Panc1 (cell line): ENCODE measurements around the gene NALCN.

Source experiments
- CTCF ChIP-seq: fragments of 450-650 bp; IDR thresholded peaks from 2 replicates; pipeline ENCODE4 v1.5.1; 2017; ENCODE audit warnings: mild to moderate bottlenecking
- REST ChIP-seq, 2 experiments: IDR thresholded peaks; 2 replicates each; pipeline ENCODE4 v1.6.1; 2011 to 2012; ENCODE audit warnings: low read depth in 2 of 2, control low read depth in 1 of 2, low read length in 1 of 2, mild to moderate bottlenecking in 1 of 2, moderate library complexity in 1 of 2; ENCODE audit not compliant: insufficient read depth in 1 of 2

DNA sequence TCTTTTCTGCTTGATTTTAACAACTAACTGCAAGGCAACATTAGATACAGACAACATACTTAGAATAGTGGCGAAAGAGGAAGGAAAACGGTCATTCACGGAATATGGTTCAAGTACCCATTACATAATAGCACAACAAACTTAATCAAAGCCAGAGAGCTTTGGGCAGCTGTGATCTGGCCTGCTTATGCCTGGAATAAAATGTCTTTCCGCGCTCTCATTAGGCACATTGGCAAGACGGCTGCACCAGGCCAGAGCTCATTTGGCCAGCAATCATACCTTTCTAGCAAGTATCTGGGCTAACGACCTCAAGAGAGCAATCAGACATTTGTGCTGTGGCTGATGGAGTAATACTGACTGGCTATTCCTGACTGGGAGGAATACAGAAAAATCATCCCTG is 112.8 kb downstream of the NALCN start:
- TF ChIP-seq REST (IDR thresholded peaks at IDR 0.05; ENCODE audit: insufficient read depth in 1 of 2, low read depth in 2 of 2, low read length in 1 of 2) (no peak), CTCF (no peak)
